GM19025 (cell line): ENCODE measurements around the gene SRPRB.

Source experiments
- ATAC-seq: cut with Tn5 transposase; IDR thresholded peaks from one replicate; pipeline ENCODE4 v1.9.1; 2021; ENCODE audit warnings: mild to moderate bottlenecking, low read depth, moderate library complexity; ENCODE audit not compliant: unreplicated experiment

SRPRB gene

GRCh38 chr3:133825969-133826727 is 20.5 kb downstream of the SRPRB start:
- no peak for ATAC-seq

GRCh38 chr3:133827136-133827535 is 21.5 kb downstream of the SRPRB start:
- ATAC-seq: no peak

GRCh38 chr3:133827684-133828083 is 22.1 kb downstream of the SRPRB start:
- no peak for ATAC-seq

GRCh38 chr3:133828576-133829309 is 23.1 kb downstream of the SRPRB start:
- no peak for ATAC-seq

- no peak for ATAC-seq
Measured at GRCh38 chr3:133829310-133829707, 23.7 kb downstream of the SRPRB start.

- no peak for ATAC-seq
Measured at GRCh38 chr3:133830071-133830470, 24.5 kb downstream of the SRPRB start.

- ATAC-seq: no peak
Measured at GRCh38 chr3:133831966-133832801, 26.6 kb downstream of the SRPRB start.

- ATAC-seq: no peak
Measured at GRCh38 chr3:133832802-133833144, 27.2 kb downstream of the SRPRB start.

GRCh38 chr3:133833267-133833666 is 27.7 kb downstream of the SRPRB start:
- ATAC-seq: no peak

GRCh38 chr3:133833880-133834620 is 28.4 kb downstream of the SRPRB start:
- ATAC-seq: no peak

GRCh38 chr3:133834621-133835417 is 29.2 kb downstream of the SRPRB start:
- no peak for ATAC-seq

- ATAC-seq: no peak
Measured at GRCh38 chr3:133835418-133835743, 29.8 kb downstream of the SRPRB start.

GRCh38 chr3:133835961-133836360 is 30.3 kb downstream of the SRPRB start:
- ATAC-seq: no peak

- ATAC-seq: no peak
Measured at GRCh38 chr3:133836497-133837158, 31.0 kb downstream of the SRPRB start.

- no peak for ATAC-seq
Measured at GRCh38 chr3:133837487-133838295, 32.1 kb downstream of the SRPRB start.

- ATAC-seq: no peak
Measured at GRCh38 chr3:133838296-133838789, 32.7 kb downstream of the SRPRB start.

- ATAC-seq: no peak
Measured at GRCh38 chr3:133838916-133839800, 33.5 kb downstream of the SRPRB start.
